H9 (cell line): ENCODE data around the gene SYT2. TPM values are rescaled to one million over a fixed set of nuclear protein-coding genes. Genes with fewer than 3 reads are reported as not detected.

Source experiments
- DNase-seq: peaks from one replicate; pipeline ENCODE4 v3.0.0-alpha.2; 2017
- H2AFZ ChIP-seq: one replicate; pipeline ENCODE4 v1.6.1; 2013; ENCODE audit warnings: mild to moderate bottlenecking, low read length, control low read depth, moderate library complexity
- H2AK5ac ChIP-seq: 2 replicates; pipeline ENCODE4 v1.6.1; 2013; ENCODE audit warnings: low read length, control low read depth, mixed read lengths; ENCODE audit not compliant: insufficient read length
- H2BK120ac ChIP-seq: one replicate; pipeline ENCODE4 v1.6.1; 2013; ENCODE audit warnings: low read depth, mild to moderate bottlenecking, low read length, control low read depth, inconsistent platforms; ENCODE audit not compliant: poor library complexity, severe bottlenecking
- H2BK12ac ChIP-seq: 2 replicates; pipeline ENCODE4 v1.6.1; 2013; ENCODE audit warnings: low read length, control low read depth, mixed read lengths, low read depth; ENCODE audit not compliant: insufficient read length
- H2BK15ac ChIP-seq: 2 replicates; pipeline ENCODE4 v1.6.1; 2013; ENCODE audit warnings: low read depth, low read length, control low read depth
- H2BK20ac ChIP-seq: one replicate; pipeline ENCODE4 v1.6.1; 2013; ENCODE audit warnings: low read depth, mild to moderate bottlenecking, low read length, control low read depth, inconsistent platforms; ENCODE audit not compliant: poor library complexity, severe bottlenecking
- H2BK5ac ChIP-seq: 2 replicates; pipeline ENCODE4 v1.6.1; 2013; ENCODE audit warnings: low read length, control low read depth, mixed read lengths; ENCODE audit not compliant: insufficient read length
- H3K14ac ChIP-seq: 2 replicates; pipeline ENCODE4 v1.6.1; 2013; ENCODE audit warnings: low read length, control low read depth; ENCODE audit not compliant: insufficient read depth
- H3K18ac ChIP-seq: 2 replicates; pipeline ENCODE4 v1.6.1; 2013; ENCODE audit warnings: low read depth, mild to moderate bottlenecking, mixed read lengths, low read length, control low read depth; ENCODE audit not compliant: insufficient read length
- H3K23ac ChIP-seq: 2 replicates; pipeline ENCODE4 v1.6.1; 2013; ENCODE audit warnings: low read length, control low read depth, mixed read lengths, low read depth; ENCODE audit not compliant: insufficient read length
- H3K23me2 ChIP-seq: 2 replicates; pipeline ENCODE4 v1.6.1; 2013; ENCODE audit warnings: low read depth, mild to moderate bottlenecking, mixed read lengths, low read length, control low read depth; ENCODE audit not compliant: insufficient read length, poor library complexity, severe bottlenecking
- H3K27ac ChIP-seq: 2 replicates; pipeline ENCODE4 v1.5.1; 2013; ENCODE audit warnings: low read length, control low read depth, mixed read lengths, low read depth; ENCODE audit not compliant: insufficient read length
- H3K27me3 ChIP-seq: 2 replicates; pipeline ENCODE4 v1.6.1; 2013; ENCODE audit warnings: low read length, control low read depth, inconsistent platforms; ENCODE audit not compliant: insufficient read depth
- H3K4ac ChIP-seq: 2 replicates; pipeline ENCODE4 v1.6.1; 2013; ENCODE audit warnings: low read depth, mild to moderate bottlenecking, control low read depth, inconsistent platforms, low read length, moderate library complexity
- H3K4me1 ChIP-seq: 2 replicates; pipeline ENCODE4 v1.6.1; 2013; ENCODE audit warnings: low read length, control low read depth, inconsistent platforms; ENCODE audit not compliant: insufficient read depth
- H3K4me2 ChIP-seq: 2 replicates; pipeline ENCODE4 v1.6.1; 2013; ENCODE audit warnings: low read length, control low read depth, mixed read lengths; ENCODE audit not compliant: insufficient read length, insufficient read depth
- H3K56ac ChIP-seq: 2 replicates; pipeline ENCODE4 v1.6.1; 2013; ENCODE audit warnings: low read depth, mild to moderate bottlenecking, mixed read lengths, low read length, control low read depth; ENCODE audit not compliant: insufficient read length
- H3K79me1 ChIP-seq: 2 replicates; pipeline ENCODE4 v1.6.1; 2013; ENCODE audit warnings: low read depth, mild to moderate bottlenecking, moderate library complexity, low read length, control low read depth, inconsistent platforms; ENCODE audit not compliant: insufficient read depth, poor library complexity, severe bottlenecking
- H3K79me2 ChIP-seq: 2 replicates; pipeline ENCODE4 v1.6.1; 2013; ENCODE audit warnings: low read length, control low read depth, inconsistent platforms; ENCODE audit not compliant: insufficient read depth
- H3K9ac ChIP-seq: 2 replicates; pipeline ENCODE4 v1.6.1; 2013; ENCODE audit warnings: low read length, control low read depth, mixed read lengths; ENCODE audit not compliant: insufficient read length; ENCODE audit errors: extremely low read depth
- H3K9me3 ChIP-seq: one replicate; pipeline ENCODE4 v1.6.1; 2013; ENCODE audit warnings: low read depth, low read length, inconsistent platforms; ENCODE audit not compliant: control insufficient read depth
- H3T11ph ChIP-seq: one replicate; pipeline ENCODE4 v1.6.1; 2013; ENCODE audit warnings: mild to moderate bottlenecking, low read length, control low read depth, inconsistent platforms
- H4K20me1 ChIP-seq: one replicate; pipeline ENCODE4 v1.6.1; 2013; ENCODE audit not compliant: control insufficient read depth, insufficient read length, insufficient read depth
- H4K5ac ChIP-seq: 2 replicates; pipeline ENCODE4 v1.6.1; 2013; ENCODE audit warnings: low read depth, mild to moderate bottlenecking, mixed read lengths, low read length, control low read depth; ENCODE audit not compliant: insufficient read length
- H4K8ac ChIP-seq: replicated peaks from 2 replicates; pipeline ENCODE4 v1.6.1; 2013; ENCODE audit warnings: low read length, control low read depth, mixed read lengths, low read depth; ENCODE audit not compliant: insufficient read length
- H4K91ac ChIP-seq: 2 replicates; pipeline ENCODE4 v1.6.1; 2013; ENCODE audit warnings: low read depth, mild to moderate bottlenecking, moderate library complexity, mixed read lengths, low read length, control low read depth; ENCODE audit not compliant: insufficient read length
- H3K27ac Mint-ChIP-seq, 3 experiments: 2 replicates in 2 of 3; 3 replicates in 1 of 3; pipeline ENCODE4 v1.8.0; 2020 to 2021; ENCODE audit warnings: mixed read lengths in 3 of 3, mild to moderate bottlenecking in 1 of 3, moderate library complexity in 1 of 3
- H3K27me3 Mint-ChIP-seq: 2 replicates; pipeline ENCODE4 v1.8.0; 2021; ENCODE audit warnings: low read depth, mild to moderate bottlenecking, moderate library complexity, mixed read lengths
- H3K36me3 Mint-ChIP-seq, 3 experiments: 2 replicates in 2 of 3; 3 replicates in 1 of 3; pipeline ENCODE4 v1.8.0; 2020 to 2021; ENCODE audit warnings: low read depth in 3 of 3, mixed read lengths in 3 of 3; ENCODE audit not compliant: insufficient read depth in 1 of 3
- H3K4me1 Mint-ChIP-seq, 2 experiments: 2 replicates each; pipeline ENCODE4 v1.8.0; 2020; ENCODE audit warnings: mixed read lengths in 2 of 2
- H3K4me3 Mint-ChIP-seq, 2 experiments: 2 replicates in 1 of 2; 3 replicates in 1 of 2; pipeline ENCODE4 v1.8.0; 2020 to 2021; ENCODE audit warnings: mild to moderate bottlenecking in 2 of 2, mixed read lengths in 2 of 2, moderate library complexity in 1 of 2
- H3K9me3 Mint-ChIP-seq, 2 experiments: 2 replicates in 1 of 2; 3 replicates in 1 of 2; pipeline ENCODE4 v1.8.0; 2020; ENCODE audit warnings: mild to moderate bottlenecking in 2 of 2, mixed read lengths in 2 of 2, moderate library complexity in 1 of 2
- CTCF ChIP-seq: fragments of 200-600 bp; sonication (generic); conservative IDR thresholded peaks from 3 replicates; pipeline ENCODE4 v1.8.0; 2021; ENCODE audit warnings: antibody characterized with exemption, mild to moderate bottlenecking
- WGBS: extraction: QIAGEN DNeasy Blood & Tissue Kit; methylation state at CpG from one replicate; pipeline ENCODE4 v1.1.7; 2013; ENCODE audit warnings: missing lambda C conversion rate, low lambda C conversion rate, mixed read lengths; ENCODE audit not compliant: insufficient read length; ENCODE audit errors: extremely low coverage; 5-methylcytosine and 5-hydroxymethylcytosine counted together
- total RNA-seq: library from RNA; stranded (reverse); gene quantifications from 2 replicates; pipeline ENCODE4 v1.2.1, GENCODE V29; 2021

Gene SYT2
- total RNA-seq, 1 experiment from 2014 or later = 3.3 TPM

- no peak overlapping the region for H3K27ac ChIP-seq
- no peak overlapping the region for H2BK15ac ChIP-seq
- no peak overlapping the region for H3K4me3 Mint-ChIP-seq
- no peak overlapping the region for H4K5ac ChIP-seq
- no peak overlapping the region for H2AK5ac ChIP-seq
- H4K8ac ChIP-seq = no peak overlapping the region
- H2BK12ac ChIP-seq = no peak overlapping the region
- H3T11ph ChIP-seq = no peak overlapping the region
- H2BK5ac ChIP-seq = no peak overlapping the region
- H3K56ac ChIP-seq = no peak overlapping the region
- no peak overlapping the region for H3K9ac ChIP-seq
- no peak overlapping the region for H3K4ac ChIP-seq
- no peaks in the 10 kb centered on the region for H3K27me3 ChIP-seq
- H2BK20ac ChIP-seq = no peak overlapping the region
- no peaks in the 10 kb centered on the region for H3K79me2 ChIP-seq
- H4K91ac ChIP-seq = no peak overlapping the region
- no peak for TF ChIP-seq CTCF
- H3K27me3 Mint-ChIP-seq = peaks cover 34% of the 10 kb centered on the region
- no CpG with 5 or more reads among the region's 2 CpGs for WGBS
- H2BK120ac ChIP-seq = no peak overlapping the region
- no peaks in the 10 kb centered on the region for H3K23me2 ChIP-seq
- H2AFZ ChIP-seq = no peak overlapping the region
- H3K4me1 ChIP-seq = no peaks in the 10 kb centered on the region
- no peaks in the 10 kb centered on the region for H3K36me3 Mint-ChIP-seq
- H4K20me1 ChIP-seq = no peaks in the 10 kb centered on the region
- H3K4me1 Mint-ChIP-seq = peaks cover 14 to 22% of the 10 kb centered on the region in 2 experiments; a peak in 3 of 4 replicates
- H3K14ac ChIP-seq = no peak overlapping the region
- no peaks in the 10 kb centered on the region for H3K9me3 ChIP-seq
- DNase-seq = no peak
- no peaks in the 10 kb centered on the region for H3K79me1 ChIP-seq
- H3K18ac ChIP-seq = no peak overlapping the region
- no peak overlapping the region for H3K4me2 ChIP-seq
- no peak overlapping the region; a peak in 1 of 7 replicates for H3K27ac Mint-ChIP-seq
- no peak overlapping the region for H3K23ac ChIP-seq
- H3K9me3 Mint-ChIP-seq = no peaks in the 10 kb centered on the region
Measured at GRCh38 chr1:202691816-202692215, 18.4 kb downstream of the SYT2 start.
